Ascending aorta (tissue), 2 donors: ENCODE results near the gene CTDP1. TPM values are rescaled to one million over a fixed set of nuclear protein-coding genes. Genes with fewer than 3 reads are reported as not detected.

Experiments
- DNase-seq, 2 donors: peaks; one replicate each; pipeline ENCODE4 v3.0.0-alpha.2; 2019; ENCODE audit warnings: low spot score in 2 of 2
- H3K27ac ChIP-seq, 2 donors: fragments of 200-600 bp; sonication (generic); one replicate each; pipeline ENCODE4 v1.5.1; 2016 to 2017; ENCODE audit warnings: mild to moderate bottlenecking in 1 of 2
- H3K27me3 ChIP-seq: fragments of 200-600 bp; sonication (generic); one replicate; pipeline ENCODE4 v1.5.1; 2017
- H3K36me3 ChIP-seq, 2 donors: fragments of 200-600 bp; sonication (generic); one replicate each; pipeline ENCODE4 v1.5.1; 2016
- H3K4me1 ChIP-seq, 2 donors: fragments of 200-600 bp; sonication (generic); one replicate each; pipeline ENCODE4 v1.5.1; 2016 to 2017; ENCODE audit warnings: mild to moderate bottlenecking in 1 of 2
- H3K4me3 ChIP-seq, 2 donors: fragments of 200-600 bp; sonication (generic); one replicate each; pipeline ENCODE4 v1.5.1; 2016 to 2017; ENCODE audit warnings: mild to moderate bottlenecking in 1 of 2
- H3K9me3 ChIP-seq, 2 donors: fragments of 200-600 bp; sonication (generic); one replicate each; pipeline ENCODE4 v1.5.1; 2016
- intact Hi-C: fragments of 100-400 bp; cut with DNase I; formaldehyde crosslinking; loops from one replicate; pipeline ENCODE4 v1.15.1; 2023
- total RNA-seq: library from RNA; depleted of rRNA; stranded (reverse); fragments of >200 nt; gene quantifications from one replicate; pipeline ENCODE4 v1.1.0, GENCODE V29; 2016
- TF ChIP-seq, protein P1 (sequence below), 3 experiments: fragments of 200-600 bp in 2 of 3; fragments of 450-650 bp in 1 of 3; sonication (generic) in 2 of 3; IDR thresholded peaks; one replicate each; pipeline ENCODE4 v1.5.1; 2016 to 2019; ENCODE audit warnings: antibody characterized with exemption in 3 of 3, mild to moderate bottlenecking in 1 of 3, moderate library complexity in 1 of 3

Gene CTDP1
- total RNA-seq, 1 donor from 2014 or later: 31.7 TPM

DNA sequence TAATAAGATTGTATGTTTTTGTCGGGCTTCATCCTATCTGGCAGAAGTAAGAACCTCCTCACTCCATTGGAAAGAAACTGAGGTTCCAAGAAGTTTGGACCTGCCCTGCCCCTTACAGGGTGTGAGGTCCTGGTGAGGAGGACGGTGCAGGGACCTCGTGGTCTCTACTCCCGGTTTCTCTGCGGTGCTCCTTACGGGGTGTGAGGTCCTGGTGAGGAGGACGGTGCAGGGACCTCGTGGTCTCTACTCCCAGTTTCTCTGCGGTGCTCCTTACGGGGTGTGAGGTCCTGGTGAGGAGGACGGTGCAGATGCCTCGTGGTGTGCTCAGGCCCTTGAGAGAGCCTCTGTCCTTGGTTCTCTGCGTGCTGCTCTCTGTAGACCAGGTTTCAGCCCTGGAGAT, 5.2 kb downstream of the CTDP1 start:
- Histone ChIP-seq H3K9me3 (no peaks in the 10 kb centered on the region), H3K27ac (no peak overlapping the region), H3K27me3 (no peaks in the 10 kb centered on the region), H3K4me1 (peaks cover 2 to 10% of the 10 kb centered on the region in 2 donors), H3K36me3 (peaks cover 0 to 6% of the 10 kb centered on the region in 2 donors), H3K4me3 (no peak overlapping the region)
- DNase-seq: no peak
- TF ChIP-seq, protein P1, sequence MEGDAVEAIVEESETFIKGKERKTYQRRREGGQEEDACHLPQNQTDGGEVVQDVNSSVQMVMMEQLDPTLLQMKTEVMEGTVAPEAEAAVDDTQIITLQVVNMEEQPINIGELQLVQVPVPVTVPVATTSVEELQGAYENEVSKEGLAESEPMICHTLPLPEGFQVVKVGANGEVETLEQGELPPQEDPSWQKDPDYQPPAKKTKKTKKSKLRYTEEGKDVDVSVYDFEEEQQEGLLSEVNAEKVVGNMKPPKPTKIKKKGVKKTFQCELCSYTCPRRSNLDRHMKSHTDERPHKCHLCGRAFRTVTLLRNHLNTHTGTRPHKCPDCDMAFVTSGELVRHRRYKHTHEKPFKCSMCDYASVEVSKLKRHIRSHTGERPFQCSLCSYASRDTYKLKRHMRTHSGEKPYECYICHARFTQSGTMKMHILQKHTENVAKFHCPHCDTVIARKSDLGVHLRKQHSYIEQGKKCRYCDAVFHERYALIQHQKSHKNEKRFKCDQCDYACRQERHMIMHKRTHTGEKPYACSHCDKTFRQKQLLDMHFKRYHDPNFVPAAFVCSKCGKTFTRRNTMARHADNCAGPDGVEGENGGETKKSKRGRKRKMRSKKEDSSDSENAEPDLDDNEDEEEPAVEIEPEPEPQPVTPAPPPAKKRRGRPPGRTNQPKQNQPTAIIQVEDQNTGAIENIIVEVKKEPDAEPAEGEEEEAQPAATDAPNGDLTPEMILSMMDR (IDR thresholded peaks at IDR 0.05): no peak
- intact Hi-C loops: loop anchor here (5.0 kb wide), 1 partner anchor 268 kb away; the partner anchor contains the start of gene SLC66A2

GRCh38 chr18:79685281-79685680, 5.7 kb downstream of the CTDP1 start:
- Histone ChIP-seq H3K36me3 (peaks cover 0 to 6% of the 10 kb centered on the region in 2 donors), H3K27ac (no peak overlapping the region), H3K4me1 (peaks cover 2 to 10% of the 10 kb centered on the region in 2 donors), H3K9me3 (no peaks in the 10 kb centered on the region), H3K4me3 (no peak overlapping the region), H3K27me3 (no peaks in the 10 kb centered on the region)
- DNase-seq: no peak
- TF ChIP-seq, protein P1 (IDR thresholded peaks at IDR 0.05): no peak
- intact Hi-C loops: no loop called here

GRCh38 chr18:79685971-79686370, 6.4 kb downstream of the CTDP1 start:
- intact Hi-C loops: no loop called here
- no peak overlapping the region for H3K4me3 ChIP-seq
- TF ChIP-seq, protein P1 (IDR thresholded peaks at IDR 0.05): no peak
- no peak for DNase-seq
- H3K4me1 ChIP-seq: peaks cover 2 to 5% of the 10 kb centered on the region in 2 donors
- no peaks in the 10 kb centered on the region for H3K27me3 ChIP-seq
- H3K36me3 ChIP-seq: peaks cover 0 to 6% of the 10 kb centered on the region in 2 donors
- no peaks in the 10 kb centered on the region for H3K9me3 ChIP-seq
- no peak overlapping the region for H3K27ac ChIP-seq

DNA sequence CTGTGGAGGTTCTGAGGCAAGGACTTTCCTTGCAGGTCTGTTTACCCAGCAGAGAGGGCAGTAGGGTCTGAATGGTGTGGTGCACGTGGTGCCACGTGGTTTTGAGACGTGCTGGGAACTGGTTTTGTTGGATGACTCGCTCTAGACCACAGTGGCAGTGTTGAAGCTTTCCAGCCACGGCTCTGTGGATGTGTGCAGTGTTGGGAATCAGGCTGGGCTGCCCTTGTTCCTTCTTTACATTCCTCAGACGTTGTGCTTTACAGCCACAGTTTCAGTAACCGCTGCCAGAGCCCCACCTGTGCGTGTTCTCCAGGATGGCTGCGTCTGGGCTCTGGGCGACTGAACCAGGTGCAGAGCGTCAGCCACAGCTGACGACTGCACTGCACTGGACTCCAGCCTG, 8.2 kb downstream of the CTDP1 start:
- Histone ChIP-seq H3K9me3 (no peaks in the 10 kb centered on the region), H3K4me1 (no peaks in the 10 kb centered on the region), H3K36me3 (no peaks in the 10 kb centered on the region), H3K27ac (no peak overlapping the region), H3K27me3 (no peaks in the 10 kb centered on the region), H3K4me3 (no peak overlapping the region)
- intact Hi-C loops: no loop called here
- no peak for DNase-seq
- TF ChIP-seq, protein P1 (IDR thresholded peaks at IDR 0.05): no peak

DNA sequence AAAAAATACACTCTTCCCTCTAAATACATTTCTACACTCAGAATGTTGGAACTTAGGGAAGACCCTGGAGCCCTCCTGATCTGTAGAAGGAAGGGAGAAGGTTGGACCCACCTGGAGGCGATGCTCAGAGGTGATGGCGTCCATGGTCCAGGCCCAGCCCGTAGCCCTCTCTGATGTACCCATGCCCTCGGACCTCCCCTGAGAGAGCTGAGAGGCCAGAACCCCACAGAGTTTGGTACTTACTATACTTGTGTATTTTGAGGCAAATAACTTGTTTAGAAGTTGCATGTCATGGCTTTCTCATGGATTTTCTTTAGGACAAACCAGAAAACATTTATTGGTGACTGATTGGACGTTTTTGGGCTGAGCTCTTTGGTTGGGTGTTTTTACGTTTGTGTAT, 10.5 kb downstream of the CTDP1 start:
- intact Hi-C loops: no loop called here
- Histone ChIP-seq H3K4me1 (no peaks in the 10 kb centered on the region), H3K27me3 (no peaks in the 10 kb centered on the region), H3K9me3 (no peaks in the 10 kb centered on the region), H3K4me3 (no peak overlapping the region), H3K36me3 (peaks cover under 1% of the 10 kb centered on the region in 2 donors), H3K27ac (no peak overlapping the region)
- no peak for DNase-seq
- TF ChIP-seq, protein P1 (IDR thresholded peaks at IDR 0.05): no peak
